Embryonic facial prominence (tissue), 1 donor: ENCODE measurements around the gene TOX3.

Source experiments
- DNase-seq: peaks from one replicate; pipeline ENCODE4 v3.0.0-alpha.2; 2016; ENCODE audit errors: extremely low spot score

TOX3 gene

GRCh38 chr16:52547004-52547833 is at the start of gene TOX3:
TOX3 (minus strand) TSS chr16:52547143; CDS start chr16:52546723, 420 bp downstream.
- no peak for DNase-seq

GRCh38 chr16:52592778-52593177 is 45.8 kb upstream of the TOX3 start:
- DNase-seq, result no peak

DNA sequence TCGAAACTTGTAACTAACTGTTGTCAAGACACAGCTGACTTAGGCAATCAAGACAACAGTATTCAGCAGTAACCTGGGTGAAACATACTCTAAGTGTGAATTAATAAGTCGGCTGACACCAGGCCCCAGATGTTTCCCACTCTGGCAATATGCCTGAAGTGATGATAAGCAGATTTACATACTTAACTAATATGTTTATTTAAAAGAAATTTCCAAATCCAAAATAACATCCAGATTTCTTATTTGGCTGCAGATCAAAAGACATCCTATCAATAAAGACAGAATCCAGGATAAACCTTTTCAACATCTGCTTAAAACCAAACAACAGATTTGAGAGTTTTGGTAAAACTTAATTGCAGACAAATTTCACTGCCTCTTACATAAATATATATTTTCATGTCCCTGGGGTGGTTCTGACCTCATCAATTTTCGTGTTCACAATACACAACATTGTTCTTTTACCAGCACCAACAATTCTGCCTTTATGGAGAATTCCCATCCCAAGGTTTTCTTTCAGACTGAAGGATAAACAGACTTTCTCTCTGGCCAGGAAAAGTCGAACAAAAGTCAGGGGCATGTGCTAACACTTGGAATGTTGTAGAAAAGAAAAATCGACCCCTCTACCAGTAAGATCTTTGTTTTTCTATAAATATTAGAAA is 45.1 kb upstream of the TOX3 start:
- DNase-seq, result no peak

DNA sequence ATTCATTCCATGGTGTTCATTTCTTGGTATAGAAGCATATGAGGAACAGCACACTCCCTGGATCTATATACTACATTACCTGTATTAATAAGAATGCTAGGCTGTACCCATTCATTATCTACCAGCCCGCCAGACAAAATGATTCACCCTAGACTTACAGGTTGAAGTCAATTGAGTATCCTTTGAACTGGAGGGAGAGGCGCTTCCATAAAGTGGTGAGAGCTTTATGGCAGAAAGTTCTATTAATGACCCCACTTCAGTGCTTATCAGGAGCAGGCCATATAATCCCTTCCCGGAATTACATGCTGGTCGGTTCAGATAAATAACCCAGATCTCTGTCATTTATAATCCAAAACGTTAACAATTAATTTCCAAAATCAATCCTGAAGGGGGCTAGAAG is 44.5 kb upstream of the TOX3 start:
- DNase-seq, result no peak

- no peak for DNase-seq
These were observed 39.2 kb upstream of the TOX3 start for GRCh38 chr16:52586159-52586558.

- no peak for DNase-seq
These were observed 37.7 kb upstream of the TOX3 start for GRCh38 chr16:52584354-52585320.

- no peak for DNase-seq
These were observed 34.6 kb upstream of the TOX3 start for GRCh38 chr16:52581530-52581929.

GRCh38 chr16:52580488-52580887 is 33.5 kb upstream of the TOX3 start:
- no peak for DNase-seq

- no peak for DNase-seq
These were observed 32.0 kb upstream of the TOX3 start for GRCh38 chr16:52578829-52579498.

GRCh38 chr16:52578007-52578828 is 31.3 kb upstream of the TOX3 start:
- no peak for DNase-seq

DNA sequence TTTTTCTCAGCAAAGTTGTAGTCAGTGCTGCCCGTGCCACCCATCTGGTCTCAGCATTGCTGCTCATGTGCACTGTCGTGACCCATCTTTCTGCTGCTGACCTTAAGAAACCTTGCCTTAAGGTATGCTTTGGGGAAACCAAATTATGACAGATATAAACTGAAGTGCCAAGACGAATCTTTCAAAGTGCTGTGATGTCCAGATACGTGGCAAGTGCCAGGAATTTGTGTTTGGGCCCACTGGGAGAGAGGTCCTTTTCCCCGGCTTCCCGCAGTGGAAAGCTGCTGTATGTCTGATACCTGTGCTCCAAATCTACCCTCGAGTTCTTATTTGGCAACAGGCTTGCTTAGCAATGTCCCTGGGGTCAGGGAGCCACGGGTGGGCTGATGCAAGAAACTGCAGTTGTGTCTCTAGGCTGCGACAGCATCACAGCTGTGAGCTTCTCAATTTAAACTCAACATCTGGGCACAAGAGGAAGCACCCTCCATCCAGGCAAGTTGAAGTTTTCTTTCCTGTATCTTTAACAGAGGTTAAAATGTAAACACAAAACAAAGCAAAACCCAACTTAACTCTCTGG is 30.3 kb upstream of the TOX3 start:
- no peak for DNase-seq

- DNase-seq, result no peak
These were observed 26.7 kb upstream of the TOX3 start for GRCh38 chr16:52573365-52574299.

GRCh38 chr16:52572656-52573055 is 25.7 kb upstream of the TOX3 start:
- no peak for DNase-seq

GRCh38 chr16:52570495-52571091 is 23.6 kb upstream of the TOX3 start:
- no peak for DNase-seq

DNA sequence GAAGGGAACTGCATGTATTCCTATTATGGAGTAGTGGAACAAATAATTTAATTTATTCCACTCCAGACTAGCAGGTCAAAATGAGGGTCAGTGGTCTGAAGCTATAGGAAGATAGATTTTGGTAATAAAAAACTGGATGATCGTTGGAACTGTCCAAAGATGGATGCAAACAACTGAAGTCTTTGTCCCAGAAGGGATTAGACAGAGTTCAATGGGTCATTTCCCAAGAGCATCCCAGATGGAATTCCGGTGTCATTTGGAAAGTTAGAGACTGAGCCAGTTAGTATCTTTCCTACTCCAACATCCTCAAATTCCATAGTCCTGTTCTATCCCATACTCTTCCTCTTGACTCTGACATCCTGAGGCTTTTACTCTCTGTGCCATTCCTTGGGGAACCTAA is 22.8 kb upstream of the TOX3 start:
- no peak for DNase-seq

DNA sequence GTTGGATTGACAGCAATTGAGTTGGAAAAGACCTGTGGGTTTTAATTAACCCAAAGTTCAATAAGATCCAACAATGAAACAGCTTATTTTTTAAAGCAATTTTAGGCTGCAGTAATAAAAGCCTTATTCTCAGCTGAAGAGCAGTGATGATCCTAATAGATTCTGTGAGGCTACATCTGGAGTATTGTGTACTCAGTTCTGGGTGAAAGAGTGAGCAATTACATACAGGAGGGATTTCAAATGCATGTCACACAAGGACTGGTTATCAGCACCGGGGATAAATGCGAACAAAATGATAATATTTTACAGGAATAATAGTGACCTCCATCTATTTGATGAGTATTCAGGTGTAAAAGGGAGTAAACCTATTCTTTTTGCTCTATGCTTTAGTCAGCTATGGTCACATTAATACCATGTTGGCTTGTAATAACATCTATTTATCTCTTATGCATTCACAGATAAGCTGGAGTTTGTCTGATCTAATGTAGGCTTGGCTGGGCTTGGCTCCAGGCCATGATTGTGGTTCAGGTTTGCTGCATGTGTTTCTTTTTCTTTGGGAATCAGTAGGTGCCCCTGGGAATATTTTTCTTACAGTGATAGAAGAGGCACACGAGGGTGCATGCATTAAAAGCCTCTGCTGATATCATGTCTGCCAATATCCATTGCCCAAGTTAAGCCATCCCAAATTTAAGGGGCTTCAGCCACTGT is 22.2 kb upstream of the TOX3 start:
- DNase-seq, result no peak

DNA sequence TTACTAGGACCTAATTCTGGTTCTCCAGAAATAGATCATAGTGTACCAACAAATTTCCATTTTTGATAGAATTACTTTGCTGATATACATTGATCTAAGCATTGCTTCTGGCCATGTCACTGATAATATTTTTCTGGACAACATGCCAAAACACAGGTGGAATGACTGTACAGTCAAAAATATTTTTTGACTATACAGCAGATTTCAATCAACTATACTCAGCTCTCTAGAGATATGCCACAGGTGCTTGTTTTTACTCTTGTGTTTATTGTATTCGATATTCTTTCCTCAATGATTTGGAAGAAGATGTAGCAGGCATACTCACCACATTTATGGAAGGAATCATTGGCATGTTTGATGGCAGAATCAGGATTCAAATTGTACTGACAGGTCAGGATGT is 21.6 kb upstream of the TOX3 start:
- DNase-seq, result no peak

DNA sequence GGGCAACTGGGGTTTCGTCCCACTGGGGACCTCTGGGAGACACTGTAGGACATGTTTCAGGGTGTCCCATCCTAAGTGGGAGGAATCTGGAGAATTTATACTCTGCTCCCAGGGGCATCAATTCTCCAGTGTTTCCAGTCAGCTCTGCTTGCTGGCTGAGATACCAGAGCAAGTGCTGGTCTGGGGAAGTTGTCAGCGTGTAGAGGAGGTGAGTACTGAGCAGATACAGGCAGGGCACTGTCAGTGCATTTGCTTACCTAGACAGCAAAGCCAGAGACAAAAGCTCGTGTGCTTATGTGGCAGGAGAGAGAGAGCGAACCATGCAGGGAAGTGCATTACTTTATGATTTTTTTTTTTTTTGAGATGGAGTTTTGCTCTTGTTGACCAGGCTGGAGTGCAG is 20.2 kb upstream of the TOX3 start:
- no peak for DNase-seq
